OCI-LY3 (cell line): ENCODE data around the gene GRIK4.

Experiments
- H2AFZ ChIP-seq: fragments of 200-600, 300-600 bp; shearing (Covaris generic); 2 replicates; pipeline ENCODE4 v1.6.0; 2014; ENCODE audit warnings: antibody characterized with exemption, low read depth, low read length
- H3K27ac ChIP-seq: fragments of 200-600, 300-600 bp; sonication (generic); 2 replicates; pipeline ENCODE4 v1.5.1; 2014; ENCODE audit warnings: mild to moderate bottlenecking, low read length, moderate library complexity, mixed read lengths
- H3K27me3 ChIP-seq: fragments of 200-600, 300-600 bp; sonication (generic); 2 replicates; pipeline ENCODE4 v1.6.1; 2014; ENCODE audit warnings: low read depth, low read length, mixed read lengths
- H3K36me3 ChIP-seq: fragments of 200-600, 300-600 bp; sonication (generic); replicated peaks from 2 replicates; pipeline ENCODE3; 2014; ENCODE audit warnings: low read depth, low read length, mixed read lengths
- H3K4me1 ChIP-seq: fragments of 300-600, 200-600 bp; sonication (generic); 2 replicates; pipeline ENCODE4 v1.6.1; 2014; ENCODE audit warnings: low read length, mixed read lengths
- H3K4me2 ChIP-seq: fragments of 200-600, 300-600 bp; sonication (generic); 2 replicates; pipeline ENCODE4 v1.6.1; 2014; ENCODE audit warnings: low read length, mixed read lengths
- H3K4me3 ChIP-seq: fragments of 300-600, 200-600 bp; sonication (generic); 2 replicates; pipeline ENCODE4 v1.5.1; 2014; ENCODE audit warnings: antibody characterized with exemption, mild to moderate bottlenecking, low read length, moderate library complexity
- H3K79me2 ChIP-seq: fragments of 300-600, 200-600 bp; shearing (Covaris generic); 2 replicates; pipeline ENCODE4 v1.6.1; 2014; ENCODE audit warnings: mild to moderate bottlenecking, low read length, mixed read lengths
- H3K9ac ChIP-seq: fragments of 300-600, 200-600 bp; shearing (Covaris generic); 2 replicates; pipeline ENCODE4 v1.6.0; 2014; ENCODE audit warnings: mild to moderate bottlenecking, low read length, moderate library complexity
- H3K9me3 ChIP-seq: fragments of 200-600, 300-600 bp; shearing (Covaris generic); 2 replicates; pipeline ENCODE4 v1.6.1; 2014; ENCODE audit warnings: low read length, mixed read lengths; ENCODE audit not compliant: insufficient read depth
- H4K20me1 ChIP-seq: fragments of 200-600, 300-600 bp; sonication (generic); 2 replicates; pipeline ENCODE4 v1.6.1; 2016; ENCODE audit warnings: low read length, mixed read lengths; ENCODE audit not compliant: insufficient read depth
- CTCF ChIP-seq: fragments of 200-600, 300-600 bp; sonication (generic); IDR thresholded peaks from 2 replicates; pipeline ENCODE4 v1.5.1; 2014; ENCODE audit warnings: antibody characterized with exemption, low read length, low read depth
- EZH2phosphoT487 ChIP-seq: fragments of 200-600 bp; shearing (Covaris generic); IDR thresholded peaks from 2 replicates; pipeline ENCODE4 v1.6.1; 2018; ENCODE audit warnings: antibody characterized with exemption, mixed run types, low read depth

The GRIK4 gene

GRCh38 chr11:120512739-120513435 lies 1.3 kb downstream of the GRIK4 start:
- H3K79me2 ChIP-seq = no peaks in the 10 kb centered on the region
- peaks cover 30% of the 10 kb centered on the region for H3K27me3 ChIP-seq
- no peaks in the 10 kb centered on the region for H3K9me3 ChIP-seq
- H3K27ac ChIP-seq = no peak overlapping the region
- no peaks in the 10 kb centered on the region for H4K20me1 ChIP-seq
- no peak for TF ChIP-seq CTCF
- no peak for TF ChIP-seq EZH2phosphoT487
- no peak overlapping the region for H3K9ac ChIP-seq
- H3K36me3 ChIP-seq = no peaks in the 10 kb centered on the region
- H3K4me3 ChIP-seq = no peak overlapping the region
- no peak overlapping the region for H3K4me2 ChIP-seq
- H3K4me1 ChIP-seq = 0 out of 2 replicates have a peak, but pooled peaks cover 2% of the 10 kb centered on the region
- no peak overlapping the region for H2AFZ ChIP-seq

GRCh38 chr11:120513436-120514315 lies 2.1 kb downstream of the GRIK4 start:
- TF ChIP-seq CTCF (no peak), EZH2phosphoT487 (no peak)
- Histone ChIP-seq H4K20me1 (no peaks in the 10 kb centered on the region), H3K27me3 (peaks cover 24% of the 10 kb centered on the region)

GRCh38 chr11:120514541-120515121 lies 3.1 kb downstream of the GRIK4 start:
- H3K4me3 ChIP-seq = no peak overlapping the region
- H3K36me3 ChIP-seq = no peaks in the 10 kb centered on the region
- H3K4me2 ChIP-seq = no peak overlapping the region
- no peaks in the 10 kb centered on the region for H3K9me3 ChIP-seq
- TF ChIP-seq EZH2phosphoT487 (no peak), CTCF (no peak)
- no peak overlapping the region for H3K9ac ChIP-seq
- H3K27me3 ChIP-seq = peaks cover 14% of the 10 kb centered on the region
- no peak overlapping the region for H3K27ac ChIP-seq
- 0 out of 2 replicates have a peak, but pooled peaks cover 2% of the 10 kb centered on the region for H3K4me1 ChIP-seq
- H2AFZ ChIP-seq = no peak overlapping the region
- no peaks in the 10 kb centered on the region for H4K20me1 ChIP-seq
- no peaks in the 10 kb centered on the region for H3K79me2 ChIP-seq

More at GRCh38 chr11:120513436-120514315, 2.1 kb downstream of the GRIK4 start:
- 0 out of 2 replicates have a peak, but pooled peaks cover 2% of the 10 kb centered on the region for H3K4me1 ChIP-seq
- H3K4me3 ChIP-seq = no peak overlapping the region
- H2AFZ ChIP-seq = no peak overlapping the region
- no peak overlapping the region for H3K9ac ChIP-seq
- H3K9me3 ChIP-seq = no peaks in the 10 kb centered on the region
- H3K4me2 ChIP-seq = no peak overlapping the region
- H3K27ac ChIP-seq = no peak overlapping the region
- H3K36me3 ChIP-seq = no peaks in the 10 kb centered on the region
- no peaks in the 10 kb centered on the region for H3K79me2 ChIP-seq
